ENCODE results near the gene KDM8.

- TF ChIP-seq EZH2 (IDR thresholded peaks at IDR 0.05): no peak
- TF ChIP-seq POLR2AphosphoS5 (IDR thresholded peaks at IDR 0.05; ENCODE audit: borderline replicate concordance, low read depth, low read length): no peak
- TF ChIP-seq FOXP2 (optimal IDR thresholded peaks at IDR 0.05; ENCODE audit: control extremely low read depth, extremely low read length, insufficient read depth): no peak
Observed at GRCh38 chr16:27259710-27260109, 56.4 kb downstream of the KDM8 start.
